GM12891 (cell line): ENCODE data around the gene SSBP2.
"Not testable (repeated sequence)": the region's sequence is repeated elsewhere in the genome, so short reads cannot be mapped to it uniquely, and the experiment has no call there.

Experiments used
- DNase-seq: peaks from one replicate; pipeline ENCODE4 v3.0.0; 2011; ENCODE audit warnings: low spot score; ENCODE audit not compliant: insufficient read length
- FAIRE-seq: peaks from 2 replicates; lab custom pipeline; 2011; peaks lifted over from hg19 to GRCh38; lab: Jason Lieb, UNC
- PAX5 ChIP-seq: IDR thresholded peaks from 2 replicates; pipeline ENCODE4 v1.6.1; 2011; ENCODE audit warnings: low read length, moderate library complexity, mild to moderate bottlenecking; ENCODE audit not compliant: insufficient read depth, severe bottlenecking
- POLR2A ChIP-seq: IDR thresholded peaks from 2 replicates; pipeline ENCODE4 v1.6.1; 2011; ENCODE audit warnings: low read depth, low read length, control low read depth
- POLR2AphosphoS5 ChIP-seq: IDR thresholded peaks from 2 replicates; pipeline ENCODE4 v1.6.1; 2011; ENCODE audit warnings: low read depth, low read length, control low read depth
- POU2F2 ChIP-seq: IDR thresholded peaks from 2 replicates; pipeline ENCODE4 v1.6.1; 2011; ENCODE audit warnings: low read depth, mild to moderate bottlenecking, control low read depth, low read length, moderate library complexity
- SPI1 ChIP-seq: IDR thresholded peaks from 2 replicates; pipeline ENCODE4 v1.6.1; 2011; ENCODE audit warnings: low read depth, low read length, control low read depth
- TAF1 ChIP-seq: IDR thresholded peaks from 2 replicates; pipeline ENCODE4 v1.6.1; 2011; ENCODE audit warnings: low read depth, low read length, control low read depth

Gene SSBP2

DNA sequence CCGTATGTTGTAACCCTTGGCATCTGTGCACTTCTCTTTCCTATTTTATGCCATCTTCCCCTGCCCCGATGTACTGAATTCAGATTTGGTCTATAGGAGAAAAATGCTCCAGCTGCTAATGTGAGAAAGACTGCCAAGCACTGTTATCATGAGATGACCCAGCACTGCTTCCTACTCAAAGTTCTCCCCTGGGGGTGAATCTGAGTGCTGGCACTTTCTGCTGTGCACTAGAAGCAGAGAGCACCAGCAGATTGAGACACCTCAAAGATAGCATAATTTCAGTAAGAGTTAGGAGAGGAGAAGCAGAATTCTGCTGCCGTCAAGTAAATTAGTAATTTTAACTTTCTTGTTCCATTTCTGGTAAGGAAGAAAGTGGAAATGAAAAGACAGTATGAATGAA is 264.2 kb downstream of the SSBP2 start:
- no peak for FAIRE-seq
- no peak for DNase-seq
- TF ChIP-seq PAX5 = no peak
- no peak for TF ChIP-seq TAF1
- no peak for TF ChIP-seq SPI1
- TF ChIP-seq POLR2A = no peak
- no peak for TF ChIP-seq POU2F2
- TF ChIP-seq POLR2AphosphoS5 = no peak

DNA sequence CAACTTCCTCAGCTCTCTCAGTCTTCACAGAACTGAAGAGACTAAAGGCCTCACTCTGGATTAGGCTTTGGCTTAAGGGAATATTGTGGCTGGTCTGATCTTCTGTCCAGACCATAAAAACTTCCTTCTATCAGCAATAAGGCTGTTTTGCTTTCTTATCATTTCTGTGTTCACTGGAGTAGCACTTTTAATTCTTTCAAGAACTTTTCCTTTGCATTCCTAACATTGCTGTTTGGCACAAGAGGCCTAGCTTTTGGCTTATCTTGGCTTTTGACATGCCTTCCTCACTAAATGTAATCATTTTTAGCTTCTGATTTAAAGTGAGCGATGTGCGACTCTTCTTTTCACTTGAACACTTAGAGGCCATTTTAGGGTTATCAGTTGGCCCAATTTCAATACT is 268.3 kb downstream of the SSBP2 start:
- FAIRE-seq (no peak), DNase-seq (no peak)

DNA sequence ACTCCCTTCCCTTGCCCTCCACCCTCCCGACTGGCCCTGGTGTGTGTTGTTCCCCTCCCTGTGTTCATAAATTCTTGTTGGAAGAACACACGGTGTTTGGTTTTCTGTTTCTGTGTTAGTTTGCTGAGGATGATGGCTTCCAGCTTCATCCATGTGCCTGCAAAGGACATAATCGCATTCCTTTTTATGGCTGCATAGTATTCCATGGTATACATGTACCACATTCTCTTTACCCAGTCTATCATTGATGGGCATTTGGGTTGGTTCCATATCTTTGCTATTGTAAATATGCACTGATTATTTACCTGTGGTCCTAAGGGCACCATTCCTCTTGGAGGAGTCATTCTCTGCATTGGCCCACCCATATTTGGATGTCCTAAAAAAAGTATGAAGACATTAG is 277.5 kb downstream of the SSBP2 start:
- FAIRE-seq, DNase-seq: not testable (repeated sequence)

More for the DNA sequence above, 268.3 kb downstream of the SSBP2 start:
- TF ChIP-seq PAX5 (no peak), POLR2A (no peak), POU2F2 (no peak), SPI1 (no peak), TAF1 (no peak), POLR2AphosphoS5 (no peak)

DNA sequence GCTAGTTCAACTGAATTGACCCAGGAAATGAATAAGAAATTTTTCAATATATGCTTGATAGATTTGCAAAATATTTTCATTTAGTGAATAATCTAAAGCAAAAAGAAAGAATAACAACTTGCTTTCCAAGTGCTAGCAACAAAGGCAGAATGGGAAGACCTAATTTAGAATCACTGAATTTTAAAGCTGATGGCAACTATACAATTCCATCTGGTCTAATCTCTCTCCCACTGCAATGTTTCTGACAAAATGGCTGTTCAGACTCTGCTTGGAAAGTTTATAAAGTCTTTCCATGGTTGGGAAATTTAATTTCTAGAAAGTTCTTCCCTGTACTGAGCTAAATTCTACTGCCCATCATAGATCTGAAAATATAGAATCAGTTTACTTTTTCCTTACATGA is 281.2 kb downstream of the SSBP2 start:
- no peak for DNase-seq
- FAIRE-seq = no peak
- TF ChIP-seq PAX5 = no peak
- TF ChIP-seq TAF1 = no peak
- no peak for TF ChIP-seq POLR2AphosphoS5

DNA sequence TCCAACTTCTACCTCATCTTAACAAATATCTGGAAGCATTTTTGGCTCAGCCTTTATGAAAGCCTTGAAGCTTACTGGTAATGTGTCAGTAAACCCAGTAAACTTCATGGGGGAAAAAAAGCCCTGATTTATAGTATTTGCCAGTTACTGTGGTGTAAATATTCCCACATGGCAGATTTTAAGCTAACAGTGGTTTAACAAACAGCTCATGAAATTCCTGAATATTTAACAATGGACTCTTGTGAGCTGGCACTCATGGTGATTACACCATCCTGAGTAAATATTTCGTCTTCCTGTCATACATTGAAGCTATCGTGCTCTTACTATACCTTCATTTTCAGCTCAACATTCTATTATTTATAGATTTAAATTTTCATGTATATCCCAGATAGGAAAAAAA is 300.0 kb downstream of the SSBP2 start:
- TF ChIP-seq TAF1 (no peak), PAX5 (no peak), SPI1 (no peak), POLR2A (no peak), POLR2AphosphoS5 (no peak), POU2F2 (no peak)
- FAIRE-seq (no peak), DNase-seq (no peak)

DNA sequence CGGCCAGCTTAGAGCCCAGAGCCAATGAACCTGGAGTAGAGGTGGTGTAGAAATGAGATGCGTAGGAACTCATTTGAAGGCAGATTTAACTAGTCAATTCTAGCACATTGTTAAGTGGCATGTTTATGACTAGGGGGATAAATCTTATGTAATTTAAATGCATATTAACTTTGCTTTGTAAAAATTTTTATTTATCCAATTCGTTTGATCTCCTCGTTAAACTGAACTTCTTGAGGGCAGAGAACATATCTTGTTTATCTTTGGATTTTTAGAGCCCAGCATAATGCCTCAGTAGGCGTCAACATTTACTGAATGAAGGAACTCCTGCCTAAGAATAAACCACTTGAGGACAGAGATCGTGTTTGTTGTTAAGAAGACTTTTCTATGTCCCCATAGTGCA is 315.9 kb downstream of the SSBP2 start:
- DNase-seq (no peak), FAIRE-seq (no peak)
- TF ChIP-seq SPI1 (no peak), POU2F2 (no peak), POLR2AphosphoS5 (no peak)

DNA sequence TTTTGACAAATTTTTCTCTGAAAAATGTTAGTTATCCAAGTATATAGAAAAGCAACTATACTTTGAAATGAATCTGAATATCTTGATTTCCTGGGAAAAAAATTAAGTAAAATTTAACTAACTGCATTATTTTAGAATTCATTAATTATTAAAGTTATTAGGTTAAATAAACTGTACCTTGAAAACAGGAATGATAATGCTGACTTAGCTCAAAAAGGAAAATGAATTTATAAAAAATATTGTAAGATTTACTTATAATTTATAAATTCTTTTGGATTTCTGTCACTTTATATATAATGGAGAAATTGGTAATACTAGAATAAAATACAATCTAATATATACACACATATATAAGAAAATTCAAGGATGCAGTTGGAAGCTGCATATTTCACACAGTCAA is 320.9 kb downstream of the SSBP2 start:
- no peak for FAIRE-seq
- TF ChIP-seq SPI1 (no peak), POLR2A (no peak), TAF1 (no peak), POU2F2 (no peak), PAX5 (no peak), POLR2AphosphoS5 (no peak)

DNA sequence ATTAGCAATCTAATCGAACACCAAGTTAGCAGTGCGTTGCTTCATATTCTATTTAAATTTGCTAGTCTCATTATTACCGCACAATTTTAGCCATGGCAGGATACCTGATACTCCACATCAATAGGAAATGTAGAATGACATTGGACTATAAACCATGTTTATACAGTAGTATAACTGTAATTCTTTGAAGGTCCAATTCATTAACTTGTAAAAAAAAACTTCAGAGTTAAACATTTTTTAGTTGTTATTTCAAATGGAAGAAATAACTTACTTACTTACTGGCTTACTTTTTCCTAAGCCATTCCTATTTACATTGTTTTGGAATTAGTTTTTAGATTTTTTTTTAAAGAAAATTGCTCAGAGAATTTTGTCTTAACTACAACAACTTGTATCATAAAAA is 321.5 kb downstream of the SSBP2 start:
- DNase-seq = no peak
- no peak for TF ChIP-seq POLR2A
- TF ChIP-seq TAF1 = no peak
- TF ChIP-seq POLR2AphosphoS5 = no peak
- no peak for TF ChIP-seq POU2F2
- no peak for TF ChIP-seq SPI1
- TF ChIP-seq PAX5 = no peak
- no peak for FAIRE-seq

More for the DNA sequence above, 320.9 kb downstream of the SSBP2 start:
- no peak for DNase-seq

DNA sequence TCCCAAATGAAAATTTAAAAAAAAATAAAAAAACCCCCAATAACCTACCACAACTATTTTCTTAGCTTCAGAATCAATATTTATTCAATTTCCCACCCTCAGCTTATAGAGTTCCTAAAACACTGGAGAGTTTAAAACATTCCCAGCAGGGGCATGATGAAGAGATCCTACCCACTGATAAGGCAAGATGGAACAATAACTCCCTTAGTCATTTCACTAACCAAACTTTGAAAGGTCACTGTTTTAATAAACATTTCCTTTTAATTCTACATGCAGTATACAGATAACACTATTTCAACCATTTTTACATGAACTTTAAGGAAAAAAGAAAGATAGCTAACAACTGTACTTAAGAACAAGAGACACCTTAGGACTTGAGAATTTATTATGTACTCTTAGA is 322.0 kb downstream of the SSBP2 start:
- TF ChIP-seq PAX5 (no peak), POLR2AphosphoS5 (no peak), TAF1 (no peak), POU2F2 (no peak), POLR2A (no peak), SPI1 (no peak)
- no peak for DNase-seq
- FAIRE-seq = no peak

DNA sequence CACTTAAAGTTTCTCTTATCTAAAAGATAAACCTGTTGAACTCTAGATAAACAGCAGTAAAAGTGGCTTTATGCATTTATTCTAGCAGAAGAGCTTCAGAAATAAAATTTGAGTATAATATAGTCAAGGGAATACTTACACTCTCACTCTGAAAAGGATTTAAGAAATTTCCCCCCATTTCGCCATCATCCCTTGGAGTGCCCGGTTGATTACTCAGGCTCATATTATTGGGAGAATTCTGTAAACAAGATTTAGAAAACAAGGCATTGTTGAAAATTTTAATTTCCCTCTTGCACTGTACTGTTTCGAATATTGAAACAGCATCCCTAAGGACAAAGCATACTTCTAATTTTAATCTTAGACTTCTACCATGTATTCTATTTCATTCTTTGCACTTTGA is 322.5 kb downstream of the SSBP2 start:
- TF ChIP-seq PAX5 (no peak), SPI1 (no peak)
- no peak for DNase-seq
- FAIRE-seq = no peak

DNA sequence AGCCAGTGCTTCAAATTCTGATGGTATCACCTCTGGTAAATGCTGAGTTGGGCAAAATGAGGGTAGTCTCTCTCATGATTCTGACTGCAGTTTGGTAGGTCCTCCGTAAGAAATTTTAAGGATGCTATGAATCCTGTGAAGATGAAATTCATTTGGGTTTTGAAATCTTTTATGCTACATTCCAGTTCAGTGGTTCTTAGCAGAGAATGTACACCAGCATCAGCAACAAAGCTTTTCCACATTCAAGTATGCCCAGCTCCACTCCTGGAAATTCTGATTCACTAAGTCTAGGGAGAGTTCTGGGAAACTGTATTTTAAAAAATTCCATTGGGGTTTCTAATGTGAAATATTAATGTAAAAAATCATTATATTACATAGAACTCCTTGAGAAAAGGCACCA is 323.3 kb downstream of the SSBP2 start:
- TF ChIP-seq POU2F2 = no peak
- TF ChIP-seq PAX5 = no peak
- TF ChIP-seq POLR2A = no peak
- TF ChIP-seq SPI1 = no peak
- no peak for FAIRE-seq

More for the DNA sequence above, 323.3 kb downstream of the SSBP2 start:
- DNase-seq = no peak
